ENCODE measurements around the gene CISD3.
"Not testable (repeated sequence)": the region's sequence is repeated elsewhere in the genome, so short reads cannot be mapped to it uniquely, and the experiment has no call there.

CISD3 gene

GRCh38 chr17:38707678-38708351 is 22.3 kb upstream of the CISD3 start:
- DNase-seq (ENCODE audit: low read depth): no peak

DNA sequence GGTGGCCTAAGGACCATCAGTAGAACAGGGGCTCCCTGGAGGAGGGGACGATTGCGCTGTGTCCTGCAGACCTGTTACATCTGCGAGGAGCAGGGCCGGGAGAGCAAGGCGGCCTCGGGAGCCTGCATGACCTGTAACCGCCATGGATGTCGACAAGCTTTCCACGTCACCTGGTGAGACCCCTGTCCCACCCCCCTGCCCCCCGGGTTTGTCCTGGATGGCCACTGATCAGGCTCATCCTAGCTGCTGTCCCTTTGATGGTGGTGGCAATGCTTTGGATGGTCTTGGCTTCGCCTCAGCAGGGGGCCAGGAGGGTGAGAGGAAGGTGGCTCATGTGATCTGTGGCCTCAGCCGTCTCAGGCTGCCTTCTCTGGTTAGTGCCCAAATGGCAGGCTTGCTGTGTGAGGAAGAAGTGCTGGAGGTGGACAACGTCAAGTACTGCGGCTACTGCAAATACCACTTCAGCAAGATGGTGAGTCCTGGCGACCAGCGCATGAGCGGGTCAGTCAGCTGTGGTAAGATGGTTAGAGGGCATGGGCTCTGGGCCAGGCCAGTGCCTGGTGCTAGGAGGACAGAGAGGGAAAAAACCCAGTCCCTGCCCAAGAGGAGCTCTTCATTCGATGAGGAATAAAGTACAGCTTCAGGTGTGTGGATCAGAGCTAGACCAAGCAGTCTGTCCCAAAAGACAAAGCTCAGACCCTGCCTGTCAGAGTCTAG is 20.9 kb upstream of the CISD3 start:
- DNase-seq (ENCODE audit: low read depth): no peak

GRCh38 chr17:38709864-38710603 is 20.1 kb upstream of the CISD3 start:
- DNase-seq (ENCODE audit: low read depth): no peak

- no peak for DNase-seq (ENCODE audit: low read depth)
Observed at GRCh38 chr17:38710604-38710962, 19.6 kb upstream of the CISD3 start.

- DNase-seq (ENCODE audit: low read depth): no peak
Observed at GRCh38 chr17:38710985-38711384, 19.2 kb upstream of the CISD3 start.

DNA sequence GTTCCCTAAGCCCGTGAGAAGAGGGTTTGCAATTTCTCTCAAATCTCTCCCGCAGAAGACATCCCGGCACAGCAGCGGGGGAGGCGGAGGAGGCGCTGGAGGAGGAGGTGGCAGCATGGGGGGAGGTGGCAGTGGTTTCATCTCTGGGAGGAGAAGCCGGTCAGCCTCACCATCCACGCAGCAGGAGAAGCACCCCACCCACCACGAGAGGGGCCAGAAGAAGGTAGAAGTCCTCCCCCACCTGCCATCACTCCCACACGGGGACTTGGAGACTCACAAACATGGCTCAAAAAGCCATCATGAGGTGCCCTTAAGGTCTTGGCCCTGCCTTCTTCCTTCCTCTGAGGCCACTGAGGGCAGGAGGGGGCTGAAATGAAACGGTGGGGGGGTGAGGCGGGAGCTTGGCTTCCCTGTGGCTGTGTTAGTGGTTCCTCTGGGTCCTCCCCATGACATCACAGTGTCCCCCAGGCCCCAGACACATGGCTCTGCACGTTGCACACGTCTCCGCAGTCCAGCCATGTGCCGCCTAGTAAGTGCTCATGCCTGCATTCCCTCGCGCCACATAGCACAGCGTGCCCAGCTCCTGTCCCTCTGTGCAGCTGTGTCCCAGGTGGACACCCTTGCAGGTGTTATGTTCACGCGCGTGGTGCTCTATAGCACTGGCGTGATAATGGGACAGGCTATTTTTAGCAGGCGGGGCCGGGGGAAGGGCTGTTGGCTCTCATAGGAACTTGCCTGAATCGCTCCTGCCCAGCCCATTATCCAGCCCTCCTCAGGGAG is 18.2 kb upstream of the CISD3 start:
- no peak for DNase-seq (ENCODE audit: low read depth)

GRCh38 chr17:38712593-38712992 is 17.5 kb upstream of the CISD3 start:
- no peak for DNase-seq (ENCODE audit: low read depth)

GRCh38 chr17:38713456-38714075 is 16.6 kb upstream of the CISD3 start:
- DNase-seq (ENCODE audit: low read depth): no peak

DNA sequence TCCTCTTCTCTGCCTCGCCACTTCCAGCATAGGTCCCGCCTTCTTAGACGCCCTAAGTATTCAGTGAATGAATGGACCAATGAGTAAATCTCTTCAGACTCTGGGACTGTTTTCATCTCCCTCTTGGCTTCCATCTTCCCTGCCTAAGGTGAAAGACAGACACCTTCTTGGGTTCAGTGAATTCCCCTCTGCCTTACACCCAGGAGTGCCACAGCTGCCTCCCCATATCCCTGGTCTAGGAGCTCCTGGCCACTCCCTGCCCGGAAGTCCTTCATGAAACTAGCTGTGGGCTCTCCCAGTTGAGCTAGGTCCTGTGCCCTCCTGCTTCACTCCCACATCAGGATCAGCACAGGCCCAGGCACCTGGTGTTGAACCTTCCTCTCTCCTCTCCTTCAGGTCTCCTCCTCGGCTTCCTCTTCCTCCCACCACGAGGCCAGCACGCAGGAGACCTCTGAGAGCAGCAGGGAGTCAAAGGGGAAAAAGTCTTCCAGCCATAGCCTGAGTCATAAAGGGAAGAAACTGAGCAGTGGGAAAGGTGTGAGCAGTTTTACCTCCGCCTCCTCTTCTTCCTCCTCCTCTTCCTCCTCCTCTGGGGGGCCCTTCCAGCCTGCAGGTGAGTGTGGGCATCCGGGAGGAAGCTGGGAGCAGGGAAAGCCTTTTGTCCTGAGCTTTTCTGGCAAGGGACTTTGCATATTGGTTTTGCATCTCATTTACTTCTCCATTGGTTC is 14.8 kb upstream of the CISD3 start:
- DNase-seq (ENCODE audit: low read depth): no peak

- DNase-seq (ENCODE audit: low read depth): no peak
Observed at GRCh38 chr17:38716368-38717005, 13.7 kb upstream of the CISD3 start.

DNA sequence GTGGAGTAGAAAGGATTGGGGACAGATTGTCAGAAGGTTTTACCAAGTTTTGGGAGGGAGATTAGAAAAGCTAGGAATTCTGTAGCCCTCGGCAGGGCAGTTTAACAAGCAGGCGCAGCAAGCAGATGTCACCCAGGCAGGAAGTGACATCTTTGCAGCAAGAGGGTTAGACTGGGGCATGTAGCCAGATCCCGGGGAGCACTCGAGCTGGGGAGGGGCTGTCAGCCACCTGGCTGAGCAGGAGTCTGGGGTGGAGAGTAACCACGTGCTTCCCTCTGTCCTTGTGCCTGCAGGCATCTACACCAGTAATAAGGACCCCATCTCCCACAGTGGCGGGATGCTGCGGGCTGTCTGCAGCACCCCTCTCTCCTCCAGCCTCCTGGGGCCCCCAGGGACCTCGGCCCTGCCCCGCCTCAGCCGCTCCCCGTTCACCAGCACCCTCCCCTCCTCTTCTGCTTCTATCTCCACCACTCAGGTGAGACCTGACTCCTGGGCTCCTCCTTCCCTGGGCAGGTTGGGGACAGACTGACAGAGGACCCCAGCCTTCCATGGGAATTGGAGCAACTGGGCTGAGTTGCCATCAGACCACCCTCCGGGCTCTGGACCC is 12.9 kb upstream of the CISD3 start:
- DNase-seq (ENCODE audit: low read depth): no peak

DNA sequence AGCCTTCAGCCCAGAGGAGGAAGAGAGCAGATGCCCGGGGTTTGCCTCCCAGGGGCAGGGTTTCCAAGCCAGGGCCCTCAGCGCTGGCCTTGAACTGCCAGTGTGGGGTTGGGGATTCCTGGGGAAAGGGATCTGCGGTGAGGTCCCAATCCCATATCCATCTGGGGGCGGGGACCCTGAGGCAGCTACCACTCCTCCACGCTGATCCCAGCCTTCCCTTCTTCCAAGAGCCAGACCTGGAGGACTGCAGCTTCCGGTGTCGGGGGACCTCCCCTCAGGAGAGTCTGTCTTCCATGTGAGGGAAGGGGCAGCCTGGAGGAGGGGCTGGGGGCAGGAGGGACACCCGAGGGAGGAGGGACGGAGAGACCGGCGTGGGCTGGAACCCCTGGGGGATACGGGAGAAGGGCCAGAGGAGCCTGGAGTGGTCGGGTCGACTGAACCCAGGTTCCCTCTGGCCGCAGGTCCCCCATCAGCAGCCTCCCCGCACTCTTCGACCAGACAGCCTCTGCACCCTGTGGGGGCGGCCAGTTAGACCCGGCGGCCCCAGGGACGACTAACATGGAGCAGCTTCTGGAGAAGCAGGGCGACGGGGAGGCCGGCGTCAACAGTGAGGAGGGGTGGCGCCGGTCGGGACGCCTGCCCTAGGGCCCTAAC is 10.7 kb upstream of the CISD3 start:
- no peak for DNase-seq (ENCODE audit: low read depth)

GRCh38 chr17:38719943-38720641 is 10.0 kb upstream of the CISD3 start:
- DNase-seq (ENCODE audit: low read depth): no peak

DNA sequence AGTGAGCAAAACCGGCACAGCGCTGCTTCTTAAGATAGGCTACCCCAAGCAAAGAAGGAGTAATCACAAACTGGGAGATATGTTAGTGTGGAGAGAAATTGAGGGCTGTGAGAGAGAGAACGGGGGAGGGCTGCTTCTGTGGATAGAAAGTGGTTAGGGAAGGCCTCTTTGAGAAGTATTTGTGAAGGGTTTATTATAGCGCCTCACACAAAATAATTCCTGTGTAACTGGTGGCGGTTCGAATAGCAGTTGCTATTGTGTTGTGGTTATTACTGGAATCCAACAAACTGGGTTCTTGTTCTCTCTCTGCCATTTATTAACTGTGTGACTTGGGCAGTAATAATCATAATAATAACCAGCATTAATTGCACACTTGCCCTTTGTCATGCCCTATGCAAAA is 9.2 kb upstream of the CISD3 start:
- DNase-seq (ENCODE audit: low read depth): no peak

DNA sequence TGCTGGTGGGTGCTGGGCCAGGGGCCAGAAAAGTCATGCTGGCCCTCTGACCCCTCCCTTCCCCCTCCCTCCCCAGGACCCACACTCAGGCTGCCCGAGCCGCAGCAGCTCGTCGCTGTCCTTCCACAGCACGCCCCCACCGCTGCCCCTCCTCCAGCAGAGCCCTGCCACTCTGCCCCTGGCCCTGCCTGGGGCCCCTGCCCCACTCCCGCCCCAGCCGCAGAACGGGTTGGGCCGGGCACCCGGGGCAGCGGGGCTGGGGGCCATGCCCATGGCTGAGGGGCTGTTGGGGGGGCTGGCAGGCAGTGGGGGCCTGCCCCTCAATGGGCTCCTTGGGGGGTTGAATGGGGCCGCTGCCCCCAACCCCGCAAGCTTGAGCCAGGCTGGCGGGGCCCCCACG is 8.3 kb upstream of the CISD3 start:
- DNase-seq (ENCODE audit: low read depth): no peak

DNA sequence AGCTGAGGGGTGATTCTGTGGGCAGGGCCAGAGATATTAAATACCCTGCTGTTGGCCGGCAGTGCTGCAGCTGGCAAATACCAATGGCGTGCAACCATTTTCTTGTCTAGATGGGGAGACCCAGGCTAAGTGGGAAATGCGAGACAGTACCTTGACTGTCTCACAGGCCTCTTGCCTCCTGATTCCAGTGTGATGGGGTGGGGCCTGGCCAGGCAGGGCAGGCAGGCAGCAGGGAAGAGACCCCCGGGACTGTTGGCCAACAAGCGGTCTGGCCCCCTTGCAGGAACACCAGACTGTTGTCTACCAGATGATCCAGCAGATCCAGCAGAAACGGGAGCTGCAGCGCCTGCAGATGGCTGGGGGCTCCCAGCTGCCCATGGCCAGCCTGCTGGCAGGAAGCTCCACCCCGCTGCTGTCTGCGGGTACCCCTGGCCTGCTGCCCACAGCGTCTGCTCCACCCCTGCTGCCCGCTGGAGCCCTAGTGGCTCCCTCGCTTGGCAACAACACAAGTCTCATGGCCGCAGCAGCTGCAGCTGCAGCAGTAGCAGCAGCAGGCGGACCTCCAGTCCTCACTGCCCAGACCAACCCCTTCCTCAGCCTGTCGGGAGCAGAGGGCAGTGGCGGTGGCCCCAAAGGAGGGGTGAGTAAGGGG is 5.7 kb upstream of the CISD3 start:
- no peak for DNase-seq (ENCODE audit: low read depth)

DNA sequence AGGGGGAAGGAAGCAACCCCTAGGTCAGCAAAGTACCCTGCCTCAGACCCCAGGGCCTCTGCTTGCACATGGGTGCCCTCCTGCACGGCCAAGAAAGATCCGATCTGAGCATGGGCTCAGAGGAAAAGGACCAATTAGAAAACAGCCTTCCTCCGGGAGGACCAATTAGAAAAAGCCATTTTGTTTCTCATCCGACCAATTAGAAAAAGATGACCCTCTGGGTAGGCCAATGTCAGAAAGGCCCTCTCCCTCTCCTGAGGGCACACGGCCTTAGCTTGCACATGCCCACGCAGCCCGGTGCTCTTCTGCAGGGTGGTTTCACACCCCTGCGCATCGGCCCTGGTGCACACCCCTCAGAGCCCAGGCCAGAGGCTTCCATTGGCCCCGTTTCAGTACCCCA is 5.1 kb upstream of the CISD3 start:
- DNase-seq (ENCODE audit: low read depth): no peak

GRCh38 chr17:38726145-38726544 is 4.0 kb upstream of the CISD3 start:
- DNase-seq (ENCODE audit: low read depth): not testable (repeated sequence)

DNA sequence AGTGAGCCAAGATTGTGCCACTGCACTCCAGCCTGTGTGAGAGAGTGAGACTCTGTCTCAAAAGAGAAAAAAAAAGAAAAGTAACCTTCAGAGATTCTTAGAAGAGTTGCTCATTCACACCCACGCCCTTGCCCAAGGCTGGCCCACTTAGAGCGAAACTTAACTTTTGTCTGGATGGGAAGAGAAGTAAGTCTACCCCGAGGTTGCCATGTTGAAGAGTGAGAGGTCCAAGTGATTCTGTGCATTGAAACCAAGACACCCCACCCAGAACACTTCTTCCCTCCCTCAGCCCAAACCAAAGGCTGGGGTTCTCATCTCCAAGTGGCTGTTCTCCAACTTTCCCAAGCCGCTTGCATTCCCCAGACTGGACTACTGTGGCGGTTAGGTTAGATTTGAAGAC is 2.4 kb upstream of the CISD3 start:
- no peak for DNase-seq (ENCODE audit: low read depth)
